ENCODE measurements around the gene KCTD1.

The KCTD1 gene

DNA sequence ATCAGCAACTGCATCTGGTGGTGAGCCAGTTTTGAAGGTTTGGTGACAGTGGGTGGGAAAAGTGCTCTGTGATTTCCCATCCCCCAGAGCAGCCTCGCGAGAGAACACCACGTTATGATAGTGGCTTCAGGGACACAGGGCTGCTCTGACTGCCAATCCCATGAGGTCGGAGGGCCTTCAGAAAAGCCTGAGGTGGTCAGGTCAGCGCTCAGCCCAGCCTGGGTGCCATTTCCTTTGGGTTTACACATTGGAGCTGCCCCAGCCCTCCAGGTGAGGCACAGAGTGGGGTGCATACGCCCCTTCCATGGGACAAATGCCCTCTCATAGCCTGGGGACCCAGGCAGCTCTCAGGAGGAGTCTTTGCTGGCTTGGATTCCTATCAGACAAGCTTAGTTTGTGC lies 126.8 kb downstream of the KCTD1 start:
- H3K27me3 ChIP-seq (replicated peaks; ENCODE audit: control insufficient read depth, insufficient read depth, low read length) = no peaks in the 10 kb centered on the region
- DNase-seq (ENCODE audit: extremely low read depth, insufficient read length) = no peak

DNA sequence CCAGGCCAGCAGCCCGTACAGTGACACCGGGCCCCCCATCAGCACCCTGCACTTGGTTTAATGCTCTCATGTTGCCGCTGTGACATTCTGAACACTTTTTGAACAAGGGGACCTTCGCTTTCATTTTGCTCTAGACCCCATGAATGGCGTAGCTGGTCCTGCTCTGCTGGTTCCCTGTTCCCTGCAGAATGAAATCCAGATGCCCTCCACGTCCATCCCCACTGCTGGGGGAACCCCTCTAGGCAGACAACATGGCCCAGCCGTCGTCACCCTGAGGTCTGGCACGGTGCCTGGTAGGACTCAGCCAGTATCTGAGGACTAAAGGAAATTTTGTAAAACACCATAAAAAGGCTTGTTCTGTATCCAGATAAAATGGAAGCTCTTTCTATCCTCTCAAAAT lies 128.6 kb downstream of the KCTD1 start:
- no peak for DNase-seq (ENCODE audit: extremely low read depth, insufficient read length)
- Histone ChIP-seq H3K27me3 (replicated peaks; ENCODE audit: control insufficient read depth, insufficient read depth, low read length) (no peaks in the 10 kb centered on the region), H3K36me3 (ENCODE audit: control insufficient read depth, insufficient read depth, low read length) (no peaks in the 10 kb centered on the region), H3K4me3 (replicated peaks; ENCODE audit: low read depth, low read length) (no peak overlapping the region)
- TF ChIP-seq CTCF (IDR thresholded peaks at IDR 0.05; ENCODE audit: insufficient read depth, low read length, poor library complexity, severe bottlenecking) = no peak

More for the DNA sequence above, 126.8 kb downstream of the KCTD1 start:
- no peak for TF ChIP-seq CTCF (IDR thresholded peaks at IDR 0.05; ENCODE audit: insufficient read depth, low read length, poor library complexity, severe bottlenecking)
- no peaks in the 10 kb centered on the region for H3K36me3 ChIP-seq (ENCODE audit: control insufficient read depth, insufficient read depth, low read length)
- no peak overlapping the region for H3K4me3 ChIP-seq (replicated peaks; ENCODE audit: low read depth, low read length)

GRCh38 chr18:26418225-26418624 lies 130.1 kb downstream of the KCTD1 start:
- TF ChIP-seq CTCF (IDR thresholded peaks at IDR 0.05; ENCODE audit: insufficient read depth, low read length, poor library complexity, severe bottlenecking) = no peak
- Histone ChIP-seq H3K27me3 (replicated peaks; ENCODE audit: control insufficient read depth, insufficient read depth, low read length) (no peaks in the 10 kb centered on the region), H3K36me3 (ENCODE audit: control insufficient read depth, insufficient read depth, low read length) (no peaks in the 10 kb centered on the region), H3K4me3 (replicated peaks; ENCODE audit: low read depth, low read length) (no peak overlapping the region)
- no peak for DNase-seq (ENCODE audit: extremely low read depth, insufficient read length)

GRCh38 chr18:26417190-26417589 lies 131.2 kb downstream of the KCTD1 start:
- H3K36me3 ChIP-seq (ENCODE audit: control insufficient read depth, insufficient read depth, low read length) = no peaks in the 10 kb centered on the region
- DNase-seq (ENCODE audit: extremely low read depth, insufficient read length) = no peak
- no peak for TF ChIP-seq CTCF (IDR thresholded peaks at IDR 0.05; ENCODE audit: insufficient read depth, low read length, poor library complexity, severe bottlenecking)
- no peak overlapping the region for H3K4me3 ChIP-seq (replicated peaks; ENCODE audit: low read depth, low read length)
- H3K27me3 ChIP-seq (replicated peaks; ENCODE audit: control insufficient read depth, insufficient read depth, low read length) = no peaks in the 10 kb centered on the region

DNA sequence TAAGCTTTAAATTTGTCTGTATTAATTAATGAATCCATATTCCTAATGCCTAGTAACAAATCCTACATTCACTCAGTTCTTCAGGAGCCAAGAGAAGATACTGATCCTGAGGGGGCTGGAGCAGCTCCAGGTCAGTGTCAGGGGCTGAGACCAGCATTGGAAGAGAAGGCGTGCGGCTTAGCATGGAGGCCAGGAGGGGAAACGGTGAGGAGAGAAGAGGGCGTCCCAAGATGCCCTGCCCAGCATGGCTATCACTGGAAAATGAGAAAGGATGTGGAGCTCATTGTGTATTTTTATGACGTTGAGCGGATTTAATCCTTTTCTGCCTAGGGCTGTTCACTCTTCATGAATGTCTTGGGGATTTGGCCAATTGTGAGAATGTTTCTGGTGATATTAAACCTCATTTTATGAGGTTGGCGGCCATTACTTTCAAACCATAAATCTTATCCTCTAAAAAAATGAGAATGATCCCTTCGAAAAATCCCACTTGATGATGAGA lies 131.7 kb downstream of the KCTD1 start:
- Histone ChIP-seq H3K4me3 (replicated peaks; ENCODE audit: low read depth, low read length) (no peak overlapping the region), H3K27me3 (replicated peaks; ENCODE audit: control insufficient read depth, insufficient read depth, low read length) (no peaks in the 10 kb centered on the region), H3K36me3 (ENCODE audit: control insufficient read depth, insufficient read depth, low read length) (no peaks in the 10 kb centered on the region)
- DNase-seq (ENCODE audit: extremely low read depth, insufficient read length) = no peak
- no peak for TF ChIP-seq CTCF (IDR thresholded peaks at IDR 0.05; ENCODE audit: insufficient read depth, low read length, poor library complexity, severe bottlenecking)

GRCh38 chr18:26415631-26416030 lies 132.7 kb downstream of the KCTD1 start:
- no peak overlapping the region for H3K4me3 ChIP-seq (replicated peaks; ENCODE audit: low read depth, low read length)

More at GRCh38 chr18:26415631-26416030, 132.7 kb downstream of the KCTD1 start:
- H3K36me3 ChIP-seq (ENCODE audit: control insufficient read depth, insufficient read depth, low read length) = no peaks in the 10 kb centered on the region
- no peaks in the 10 kb centered on the region for H3K27me3 ChIP-seq (replicated peaks; ENCODE audit: control insufficient read depth, insufficient read depth, low read length)
- no peak for TF ChIP-seq CTCF (IDR thresholded peaks at IDR 0.05; ENCODE audit: insufficient read depth, low read length, poor library complexity, severe bottlenecking)
- no peak for DNase-seq (ENCODE audit: extremely low read depth, insufficient read length)
